ENCODE data around the gene TBL1XR1.
A peak's percentile ranks its signal among the peaks of the same experiment; 100 is the strongest.

Gene TBL1XR1

DNA sequence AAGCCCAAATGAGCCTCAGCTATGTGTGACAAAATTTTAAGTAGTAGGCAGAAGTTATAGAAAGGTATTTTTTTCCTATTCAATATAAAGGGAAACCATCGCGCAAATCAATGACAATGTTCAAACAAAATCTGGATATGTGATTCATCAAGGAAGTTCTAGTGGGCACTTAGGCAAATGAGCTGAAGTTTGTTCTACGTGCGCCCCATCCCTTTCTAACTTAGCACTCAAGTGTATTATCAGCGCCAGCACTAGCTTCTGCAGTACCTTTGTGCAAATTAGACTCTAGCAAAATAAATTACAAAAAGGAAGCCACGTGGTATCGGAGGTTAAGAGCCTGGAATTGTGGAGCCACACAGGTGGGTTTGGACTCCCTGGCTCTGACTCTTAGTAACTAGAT is 91.1 kb downstream of the TBL1XR1 start:
- DNase-seq = no peak

DNA sequence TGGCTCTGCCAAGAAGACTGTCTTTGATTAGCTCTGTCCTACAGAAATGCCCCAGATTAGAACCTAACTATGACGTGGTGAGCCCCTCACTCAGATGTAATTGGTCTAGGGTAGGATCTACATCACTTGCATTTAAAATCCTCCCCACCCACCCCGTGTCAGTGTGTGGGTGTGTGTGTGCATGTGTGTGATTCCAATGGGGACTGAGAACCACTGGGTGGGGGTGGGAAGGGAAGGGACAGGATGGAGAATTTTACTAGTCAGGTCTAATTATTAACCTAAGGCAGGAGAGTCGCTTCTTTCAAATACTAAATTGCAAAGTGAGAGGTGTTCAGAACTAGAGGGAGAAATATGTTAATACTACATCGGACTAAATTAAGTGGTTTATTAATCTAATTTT is 91.7 kb downstream of the TBL1XR1 start:
- DNase-seq = no peak

DNA sequence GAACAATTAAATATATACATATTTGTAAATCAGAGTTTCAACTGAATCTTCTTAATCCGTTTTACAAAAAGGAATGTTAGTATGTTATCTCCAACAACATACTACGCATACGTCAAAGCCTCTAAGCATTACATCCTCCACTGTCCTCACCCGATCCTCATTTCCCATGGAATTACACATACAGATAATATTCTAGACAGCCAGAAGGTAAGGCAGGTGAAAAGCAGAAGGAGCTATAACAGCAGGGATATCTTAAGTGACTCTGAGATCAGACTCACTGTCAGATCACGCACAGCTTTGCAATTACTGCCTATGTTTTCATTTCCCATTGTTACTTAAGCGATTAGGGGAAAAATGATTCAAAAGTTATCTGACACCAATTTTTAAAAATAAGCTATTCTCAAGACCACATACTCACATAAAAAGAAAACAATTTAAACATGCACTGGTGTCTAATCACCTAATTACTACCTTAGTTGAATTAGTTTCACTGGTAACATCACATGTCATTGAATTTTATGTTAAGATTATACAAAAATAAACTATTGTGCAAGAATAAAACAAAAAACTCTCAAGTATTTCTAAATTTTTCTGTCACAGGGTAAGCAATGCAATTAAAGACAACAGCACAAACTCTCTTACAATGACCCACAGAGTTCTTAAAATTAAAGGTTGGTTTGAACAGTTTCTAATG is 92.8 kb downstream of the TBL1XR1 start:
- no peak for DNase-seq

DNA sequence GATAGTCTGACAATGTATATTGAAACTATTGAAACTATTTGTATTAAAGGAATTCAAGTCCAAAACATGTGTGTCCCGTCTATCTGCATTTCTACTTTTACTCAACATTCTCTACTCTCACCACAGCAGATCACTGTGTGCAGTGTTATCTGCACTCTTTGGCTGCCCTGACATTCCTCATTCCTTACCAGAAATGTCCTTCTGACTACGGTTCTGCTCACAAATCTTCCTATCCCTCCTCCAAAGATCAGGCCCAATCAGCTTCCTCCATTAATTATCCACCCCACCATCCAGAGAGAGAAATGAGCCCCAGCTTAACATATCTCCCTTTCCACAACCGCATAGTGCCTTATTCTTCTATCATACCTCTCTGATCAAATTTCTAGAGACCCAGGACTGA is 94.7 kb downstream of the TBL1XR1 start:
- no peak for DNase-seq

DNA sequence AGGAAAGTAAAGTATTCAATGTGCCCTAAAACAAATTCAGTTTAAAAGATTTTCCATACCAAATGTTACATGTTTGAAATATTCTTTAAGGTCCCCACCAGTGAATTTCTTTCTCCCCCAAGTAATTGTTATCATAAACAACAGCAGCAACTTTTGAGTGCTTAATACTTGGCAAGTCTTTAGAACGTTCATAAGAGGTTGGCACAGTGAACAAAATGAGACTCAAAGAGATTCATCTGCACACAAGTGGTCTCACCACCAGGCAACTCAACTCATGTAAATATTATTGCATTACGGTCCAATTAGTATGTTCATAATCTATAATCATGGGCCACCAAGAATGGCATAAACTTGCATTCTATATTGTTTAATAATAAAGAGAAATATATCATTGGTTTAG is 98.7 kb downstream of the TBL1XR1 start:
- DNase-seq = no peak

DNA sequence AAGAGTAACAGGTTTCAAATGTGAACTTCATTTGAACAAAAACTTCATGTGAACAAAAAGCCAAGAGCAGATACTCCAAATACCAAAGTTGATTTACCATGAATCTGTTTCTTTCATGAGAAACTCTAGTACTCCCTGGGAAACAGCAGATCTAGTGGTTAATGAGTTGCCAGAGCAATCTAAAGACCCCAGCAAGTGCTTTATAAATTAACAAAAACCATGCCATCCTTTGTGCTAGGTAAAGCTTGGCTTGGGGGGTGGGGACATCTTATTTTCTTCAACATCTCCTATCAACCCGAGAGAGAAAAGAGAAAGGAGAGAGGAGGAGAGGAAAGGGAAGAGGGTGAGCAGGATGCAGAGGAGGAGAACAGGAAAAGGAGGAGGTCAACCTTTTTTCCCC is 100.7 kb downstream of the TBL1XR1 start:
- DNase-seq = no peak

DNA sequence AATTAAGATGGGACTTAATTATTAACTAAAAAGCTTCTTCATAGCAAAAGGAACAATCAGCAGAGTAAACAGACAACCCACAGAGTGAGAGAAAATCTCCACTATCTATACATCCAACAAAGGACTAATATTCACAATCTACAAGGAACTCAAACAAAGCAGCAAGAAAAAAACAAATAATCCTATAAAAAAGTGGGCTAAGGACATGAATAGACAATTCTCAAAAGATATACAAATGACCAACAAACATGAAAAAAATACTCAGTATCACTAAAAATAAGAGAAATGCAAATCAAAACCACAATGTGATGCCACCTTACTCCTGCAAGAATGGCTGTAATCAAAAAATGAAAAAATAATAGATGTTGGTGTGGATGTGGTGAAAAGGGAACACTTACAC is 103.3 kb downstream of the TBL1XR1 start:
- no peak for DNase-seq

DNA sequence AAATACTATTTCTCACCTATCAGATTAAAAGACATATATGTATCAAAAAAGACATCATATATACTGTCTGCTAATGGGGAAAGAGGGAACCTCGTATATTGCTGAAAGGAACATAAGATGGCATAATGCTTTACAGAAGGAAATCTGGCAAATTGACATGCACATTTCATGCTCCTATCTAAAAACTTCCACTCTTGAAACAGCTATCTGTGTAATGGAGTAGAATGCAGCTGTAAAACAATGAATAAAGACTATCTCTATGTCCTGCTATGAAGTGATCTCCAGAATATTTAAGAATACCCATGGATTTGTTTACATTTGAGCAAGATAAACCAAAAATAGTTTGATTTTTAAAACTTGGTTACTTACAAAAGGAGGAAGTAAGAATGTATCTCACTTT is 107.4 kb downstream of the TBL1XR1 start:
- no peak for DNase-seq

DNA sequence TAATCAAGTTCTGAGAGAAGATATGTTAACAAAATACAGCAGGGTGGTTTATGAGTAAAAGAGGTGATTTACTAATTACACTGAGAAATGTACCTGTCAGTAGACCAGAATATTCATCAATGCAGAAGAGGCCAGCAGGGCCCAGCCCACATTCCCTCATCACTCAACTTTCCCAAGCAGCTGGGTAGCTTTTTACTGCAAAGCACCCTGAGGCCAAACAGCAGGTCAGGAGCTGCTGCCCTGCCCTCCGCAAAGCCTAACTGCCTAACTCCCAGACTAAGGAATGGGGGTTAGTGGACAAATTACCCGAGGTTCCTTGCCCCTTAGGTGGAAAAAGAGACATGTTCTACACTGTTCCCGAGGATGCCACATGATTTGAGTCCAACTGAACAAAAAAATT is 108.2 kb downstream of the TBL1XR1 start:
- no peak for DNase-seq

DNA sequence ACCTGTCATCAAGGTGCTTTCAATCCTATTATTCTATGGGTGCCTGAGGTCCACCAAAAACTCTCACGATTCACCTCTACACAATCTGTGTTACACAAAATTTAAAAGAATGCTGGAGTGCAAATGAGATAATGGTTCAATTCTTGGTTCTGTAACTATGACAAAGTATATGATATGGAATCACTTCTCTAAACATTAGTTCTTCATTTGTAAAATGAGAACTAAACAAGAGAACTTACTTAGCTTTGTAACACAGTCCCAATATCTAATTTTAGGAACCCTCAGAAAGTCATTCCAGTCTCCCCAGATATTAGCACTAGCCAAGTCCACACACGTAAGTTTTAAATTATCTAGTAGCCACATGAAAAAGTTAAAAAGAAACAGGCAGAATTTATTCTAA is 111.5 kb downstream of the TBL1XR1 start:
- no peak for DNase-seq

DNA sequence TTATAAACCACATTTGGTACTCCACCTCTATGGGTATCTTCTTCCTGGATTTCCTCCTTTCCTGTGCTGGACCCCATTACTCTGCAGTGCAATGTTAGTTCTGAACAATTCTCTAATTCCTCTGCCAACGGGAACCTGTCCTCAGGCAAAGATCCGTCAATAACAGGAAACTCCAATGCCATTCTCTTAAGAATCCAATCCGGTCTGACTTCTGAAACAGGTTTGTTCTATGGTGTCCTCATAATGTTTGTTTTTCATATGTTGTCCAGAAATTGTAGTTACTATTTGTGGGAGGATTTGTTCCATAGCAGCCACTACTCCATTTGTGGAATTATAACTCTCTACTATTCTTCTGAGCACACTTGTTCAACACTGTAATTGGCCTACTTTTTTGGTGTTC is 112.7 kb downstream of the TBL1XR1 start:
- DNase-seq = no peak

DNA sequence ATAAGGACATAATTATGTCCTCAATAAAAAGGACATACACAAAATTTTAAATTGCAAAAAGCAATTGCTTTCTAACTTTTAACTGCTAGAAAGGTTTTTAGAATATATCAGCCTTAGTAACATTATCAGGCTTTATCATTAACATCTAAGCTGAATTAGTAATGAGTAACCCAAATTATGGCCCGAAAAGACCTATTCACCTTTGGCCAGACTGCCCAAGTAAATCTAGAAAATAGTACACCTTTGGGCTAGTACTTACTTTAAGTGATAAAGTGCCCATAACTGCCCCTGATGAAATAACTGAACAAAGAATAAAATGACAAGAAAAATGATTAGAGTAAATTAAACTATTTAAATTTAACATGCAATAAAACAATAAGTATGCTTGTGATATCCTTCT is 117.2 kb downstream of the TBL1XR1 start:
- no peak for DNase-seq

DNA sequence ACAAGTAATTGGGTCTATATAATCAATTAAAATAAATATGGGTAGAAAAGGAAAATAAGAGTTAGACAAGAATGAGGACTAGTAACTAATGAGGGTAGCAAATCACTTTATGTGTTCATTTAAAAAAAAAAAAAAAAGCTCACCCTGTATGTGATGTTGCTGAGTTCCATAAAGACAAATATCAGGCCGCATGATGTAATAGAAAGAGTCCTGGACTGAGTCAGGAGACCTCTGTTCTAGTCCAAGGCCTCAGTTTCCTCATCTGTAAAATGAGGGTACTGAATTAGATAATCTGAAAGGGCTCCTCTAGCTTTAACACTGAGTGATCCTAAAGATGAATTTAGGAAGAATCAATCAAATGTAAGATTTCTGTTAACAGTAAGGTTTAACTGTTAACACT is 117.6 kb downstream of the TBL1XR1 start:
- DNase-seq = no peak

DNA sequence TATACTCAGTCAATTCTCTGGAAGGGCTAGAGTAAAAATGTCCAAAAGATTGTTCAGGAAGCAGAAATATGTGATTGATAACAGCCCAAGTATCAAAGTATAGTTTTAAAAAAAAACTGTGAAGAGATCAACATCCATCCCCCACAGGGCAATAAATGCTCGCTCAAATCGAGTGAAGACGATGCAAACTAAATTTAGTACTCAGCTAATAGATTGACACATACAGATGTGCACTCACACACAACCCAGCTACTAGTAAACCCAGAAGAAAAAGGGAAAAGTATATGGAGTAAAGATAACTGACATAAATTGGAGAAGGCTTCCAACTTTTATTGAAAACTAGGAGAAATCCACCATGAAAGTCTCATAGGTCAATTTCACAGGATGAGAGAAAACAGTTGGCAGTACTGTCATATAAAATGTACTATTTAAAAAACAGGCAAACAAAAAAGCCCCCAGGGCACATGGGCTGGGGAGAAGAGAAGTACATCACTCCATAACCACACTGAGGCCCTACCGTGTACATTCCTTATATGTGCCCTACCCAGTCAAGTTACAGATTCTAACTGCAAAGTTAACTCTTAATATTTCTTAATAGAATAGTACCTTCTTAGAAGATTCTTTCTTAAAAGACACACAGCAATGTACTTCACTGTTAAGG is 125.7 kb downstream of the TBL1XR1 start:
- DNase-seq = no peak

DNA sequence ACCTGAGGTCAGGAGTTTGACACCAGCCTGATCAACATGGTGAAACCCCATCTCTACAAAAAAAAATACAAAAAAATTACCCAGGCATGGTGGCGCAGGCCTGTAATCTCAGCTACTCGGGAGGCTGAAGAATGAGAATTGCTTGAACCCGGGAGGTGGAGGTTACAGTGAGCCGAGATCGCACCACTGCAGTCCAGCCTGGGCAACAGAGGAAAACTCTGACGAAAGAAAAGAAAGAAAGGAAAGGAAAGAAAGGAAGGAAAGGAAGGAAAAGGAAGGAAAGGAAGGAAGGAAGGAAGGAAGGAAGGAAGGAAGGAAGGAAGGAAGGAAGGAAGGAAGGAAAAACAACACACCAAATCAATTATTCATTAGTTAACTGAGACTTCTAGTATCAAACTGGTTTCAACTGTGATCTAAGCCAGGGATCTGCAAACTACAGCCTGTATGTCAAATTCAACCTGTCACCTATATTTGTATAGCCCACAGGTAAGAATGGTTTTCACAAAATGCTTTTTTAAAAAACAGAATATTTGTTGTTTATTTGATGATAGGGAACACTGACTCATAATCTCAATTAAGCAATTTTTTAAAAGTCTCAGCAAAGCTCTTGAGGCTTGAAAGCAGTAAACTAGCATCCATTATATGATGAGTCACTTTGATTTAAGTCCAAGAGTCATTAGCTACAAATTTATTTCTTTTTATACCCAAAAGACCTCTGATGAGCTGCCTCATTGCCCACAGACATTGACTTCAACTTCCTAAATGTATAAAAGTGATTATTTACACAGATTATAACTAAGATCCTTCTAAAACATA is 127.6 kb downstream of the TBL1XR1 start:
- peak; percentile 68 for DNase-seq

DNA sequence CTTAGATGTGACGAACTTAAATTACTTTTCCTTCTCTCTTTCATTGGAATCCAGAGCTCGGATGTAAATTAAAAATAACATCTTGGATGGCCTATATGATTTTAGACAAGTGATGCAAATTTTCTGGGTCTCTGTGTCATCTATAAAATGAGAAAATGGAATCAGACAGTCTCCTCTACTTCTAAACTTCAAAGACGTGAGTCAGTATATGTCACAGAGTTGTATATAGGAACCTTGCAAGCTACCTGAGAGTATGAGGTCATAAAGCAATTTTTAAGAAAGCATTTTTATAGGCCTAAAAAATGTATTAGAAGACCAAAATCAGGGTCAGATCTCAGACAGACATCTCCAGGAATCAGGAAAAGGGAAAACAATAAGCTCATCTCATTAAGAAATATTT is 128.3 kb downstream of the TBL1XR1 start:
- DNase-seq = no peak

DNA sequence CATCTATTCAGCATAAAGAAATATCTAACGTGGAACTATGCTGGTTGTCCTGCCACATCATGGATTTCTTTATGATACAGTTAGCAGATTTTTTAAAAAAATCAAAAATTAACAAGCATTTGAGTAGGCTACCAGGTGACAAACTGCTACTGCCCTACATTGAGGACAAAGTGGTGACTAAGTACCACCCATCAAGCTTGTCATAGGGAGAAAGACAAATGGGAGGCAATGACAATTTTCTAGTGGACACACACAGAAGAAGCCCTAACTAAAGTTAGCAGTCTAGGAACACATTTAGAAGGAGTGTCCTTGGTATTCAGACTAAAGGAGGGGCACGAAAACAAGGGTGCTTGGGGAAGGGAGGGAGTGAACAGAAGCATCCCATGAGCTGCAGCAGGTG is 131.2 kb downstream of the TBL1XR1 start:
- no peak for DNase-seq

DNA sequence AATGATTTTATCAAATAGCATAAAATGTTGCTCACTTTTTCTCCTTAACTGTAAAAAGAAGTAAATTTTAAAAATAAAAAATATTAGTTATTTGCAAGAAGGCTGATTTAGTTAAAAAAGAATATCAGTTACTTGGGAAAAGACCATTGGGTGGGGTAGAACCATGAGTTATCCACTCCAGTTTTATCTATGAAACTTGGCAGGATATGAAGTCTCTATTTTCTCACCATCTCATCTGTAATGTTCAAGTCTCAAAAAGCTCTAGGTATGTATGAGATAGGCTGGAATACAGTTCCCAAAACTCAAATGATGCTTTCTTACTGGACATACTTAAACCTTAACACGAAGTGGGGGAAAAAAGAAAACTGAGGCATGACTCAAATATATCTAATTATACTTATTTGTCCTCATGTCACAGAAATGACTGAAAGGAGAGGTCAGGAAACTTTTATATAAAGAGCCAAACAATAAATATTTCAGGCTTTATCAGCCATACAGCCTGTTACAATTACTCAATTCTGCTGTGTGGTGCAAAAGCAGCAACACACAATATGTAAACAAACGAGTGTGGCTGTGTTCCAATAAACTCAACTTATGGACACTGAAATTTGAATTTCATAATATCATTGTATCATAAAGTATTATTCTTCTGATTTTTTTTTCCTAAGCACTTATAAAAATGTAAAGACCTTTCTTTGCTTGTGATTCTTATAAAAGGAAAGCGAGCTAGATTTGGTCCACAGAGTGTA is 131.8 kb downstream of the TBL1XR1 start:
- no peak for DNase-seq

DNA sequence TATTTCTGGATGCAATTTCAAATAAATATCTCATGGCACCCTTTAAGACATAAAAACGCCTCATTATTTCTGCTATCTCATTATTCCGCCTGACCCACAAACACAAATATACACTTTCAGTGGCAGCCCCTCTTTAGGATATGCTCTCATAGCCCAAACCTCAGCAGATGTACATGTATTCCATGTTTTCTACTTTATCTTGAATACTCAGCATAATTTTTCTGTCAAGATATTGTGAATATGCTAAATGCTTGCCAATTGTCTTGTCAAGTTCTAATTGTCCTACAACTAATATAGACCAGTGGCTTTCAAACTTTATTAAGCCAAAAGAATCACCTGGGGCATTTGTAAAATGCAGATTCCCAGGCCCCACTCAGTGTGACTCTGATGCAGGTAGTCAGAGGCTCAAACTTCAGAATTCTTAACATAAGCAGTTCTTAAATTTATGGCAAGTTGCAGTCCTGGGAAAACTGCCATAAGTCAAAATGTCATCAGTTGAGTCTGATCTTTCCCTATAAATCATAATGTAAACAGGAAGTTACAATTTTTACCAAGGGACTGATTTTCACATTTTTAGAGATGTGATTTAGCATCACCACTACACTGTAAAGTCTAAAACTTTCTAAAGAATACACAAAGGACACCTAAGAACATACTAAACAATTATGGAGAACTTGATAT is 135.1 kb downstream of the TBL1XR1 start:
- DNase-seq = no peak

DNA sequence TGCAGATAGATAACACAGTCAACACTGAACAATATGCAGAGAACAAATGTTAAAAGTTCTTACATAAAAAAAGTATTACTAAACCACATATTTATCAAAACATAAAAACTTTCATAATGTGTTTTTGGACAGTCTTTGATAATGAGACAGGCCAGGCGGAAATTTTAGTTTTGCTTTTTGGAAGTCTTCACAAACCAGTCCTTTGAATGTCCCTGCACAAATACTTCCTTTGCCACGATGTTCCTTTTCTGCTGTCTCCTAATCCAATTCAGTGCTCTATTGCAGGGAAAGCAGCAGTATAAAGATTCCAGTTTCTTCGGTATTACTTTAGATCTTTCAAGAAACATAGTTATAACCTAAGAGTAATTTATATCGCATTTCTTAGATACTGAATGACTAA is 135.9 kb downstream of the TBL1XR1 start:
- no peak for DNase-seq

DNA sequence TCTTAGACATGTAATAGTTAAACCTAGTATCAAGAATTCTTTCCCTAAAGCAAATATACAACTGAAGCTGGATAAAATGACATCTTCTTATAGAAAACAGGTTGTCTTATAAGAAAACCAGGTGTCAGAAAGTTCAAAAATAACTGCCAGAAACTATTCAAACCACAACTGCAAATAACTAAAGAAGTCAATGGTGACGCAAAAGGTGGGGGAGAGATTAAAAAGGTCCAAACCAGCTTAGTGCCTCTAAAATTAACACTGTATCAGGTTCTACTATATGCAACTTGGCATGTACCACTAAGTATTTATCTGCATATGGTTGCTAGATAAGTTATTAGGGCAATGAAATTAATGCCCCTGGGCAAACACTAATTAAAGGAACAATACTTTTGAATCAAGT is 136.8 kb downstream of the TBL1XR1 start:
- no peak for DNase-seq

DNA sequence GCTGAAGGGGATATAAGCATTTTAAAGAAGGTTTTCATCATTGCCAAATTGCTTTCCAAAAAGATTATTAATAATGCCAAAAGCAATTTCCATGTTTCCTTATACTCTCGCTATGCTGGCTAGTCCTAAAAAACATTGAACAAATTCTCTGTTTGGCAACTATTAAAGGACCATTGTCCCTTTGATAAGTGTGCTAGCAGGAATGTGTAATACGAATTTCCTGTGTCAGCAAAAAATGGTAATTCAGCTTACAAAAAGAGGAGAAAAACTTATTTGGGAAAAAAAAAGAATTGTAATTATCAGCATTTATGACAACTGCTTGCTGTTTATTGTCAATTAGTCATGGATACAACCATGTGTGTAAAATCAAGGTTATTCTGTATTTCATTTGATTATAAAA is 138.6 kb downstream of the TBL1XR1 start:
- DNase-seq = no peak

DNA sequence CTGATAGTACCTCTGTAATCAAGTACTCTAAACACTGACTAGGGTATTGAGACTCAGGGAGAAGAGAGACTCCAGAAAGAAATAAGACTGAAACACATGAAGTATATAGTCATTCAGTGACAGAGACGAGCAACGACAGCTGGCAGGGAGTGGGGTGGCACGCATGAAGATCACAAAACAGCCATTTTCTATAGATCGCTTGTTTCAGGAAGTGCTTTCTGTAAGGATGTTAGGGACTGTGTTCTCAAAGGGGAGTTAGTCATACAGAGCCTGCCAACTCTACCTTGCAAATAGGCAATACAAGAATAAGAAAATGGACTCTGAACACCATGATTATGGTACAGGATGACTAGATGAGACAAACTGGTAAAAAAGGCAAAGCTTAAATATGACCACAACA is 139.5 kb downstream of the TBL1XR1 start:
- DNase-seq = peak; percentile 39

All from NCI-H446 treated with DMSO at 0.1 percent for 48 hours (cell line).